HepG2 (cell line): Measurements from ENCODE around the gene RPS19BP1.

Source experiments
- MYC ChIP-seq: sonication (generic); formaldehyde crosslinking; IDR thresholded peaks from 2 replicates; pipeline ENCODE4 v1.9.0; 2021; ENCODE audit warnings: missing genetic modification reagents, borderline replicate concordance
- POLR2A ChIP-seq, 2 experiments: IDR thresholded peaks; 2 replicates each; pipeline ENCODE4 v1.6.1; 2011; ENCODE audit warnings: low read depth in 2 of 2, low read length in 2 of 2, mild to moderate bottlenecking in 1 of 2, moderate library complexity in 1 of 2; ENCODE audit not compliant: insufficient read depth in 1 of 2
- POLR2AphosphoS5 ChIP-seq: IDR thresholded peaks from 2 replicates; pipeline ENCODE4 v1.6.1; 2012; ENCODE audit warnings: low read depth, low read length
- STAT5B ChIP-seq: sonication (generic); formaldehyde crosslinking; IDR thresholded peaks from 2 replicates; pipeline ENCODE4 v1.4.0; 2020; ENCODE audit warnings: missing genetic modification reagents
- TARDBP ChIP-seq: sonication (generic); formaldehyde crosslinking; IDR thresholded peaks from 2 replicates; pipeline ENCODE4 v1.8.0; 2022; ENCODE audit warnings: mild to moderate bottlenecking, missing genetic modification reagents
- ZNF274 ChIP-seq: sonication (generic); formaldehyde crosslinking; IDR thresholded peaks from 2 replicates; pipeline ENCODE4 v1.5.1; 2020; ENCODE audit warnings: mild to moderate bottlenecking, missing genetic modification reagents
- ZNF501 ChIP-seq: sonication (generic); formaldehyde crosslinking; IDR thresholded peaks from 2 replicates; pipeline ENCODE4 v1.5.1; 2020; ENCODE audit warnings: mild to moderate bottlenecking, moderate library complexity, missing genetic modification reagents
- ZNF75D ChIP-seq: sonication (generic); formaldehyde crosslinking; IDR thresholded peaks from 2 replicates; pipeline ENCODE4 v1.8.1; 2023; ENCODE audit warnings: missing genetic modification reagents, mild to moderate bottlenecking, borderline replicate concordance
- TF ChIP-seq, protein P1 (sequence below): sonication (generic); formaldehyde crosslinking; IDR thresholded peaks from 2 replicates; pipeline ENCODE4 v1.5.0; 2020; ENCODE audit warnings: mild to moderate bottlenecking, missing genetic modification reagents, moderate library complexity
- TF ChIP-seq, protein P2 (sequence below): sonication (generic); formaldehyde crosslinking; conservative IDR thresholded peaks from 2 replicates; pipeline ENCODE4 v1.8.0; 2022; ENCODE audit warnings: mild to moderate bottlenecking, moderate library complexity, missing genetic modification reagents

DNA sequence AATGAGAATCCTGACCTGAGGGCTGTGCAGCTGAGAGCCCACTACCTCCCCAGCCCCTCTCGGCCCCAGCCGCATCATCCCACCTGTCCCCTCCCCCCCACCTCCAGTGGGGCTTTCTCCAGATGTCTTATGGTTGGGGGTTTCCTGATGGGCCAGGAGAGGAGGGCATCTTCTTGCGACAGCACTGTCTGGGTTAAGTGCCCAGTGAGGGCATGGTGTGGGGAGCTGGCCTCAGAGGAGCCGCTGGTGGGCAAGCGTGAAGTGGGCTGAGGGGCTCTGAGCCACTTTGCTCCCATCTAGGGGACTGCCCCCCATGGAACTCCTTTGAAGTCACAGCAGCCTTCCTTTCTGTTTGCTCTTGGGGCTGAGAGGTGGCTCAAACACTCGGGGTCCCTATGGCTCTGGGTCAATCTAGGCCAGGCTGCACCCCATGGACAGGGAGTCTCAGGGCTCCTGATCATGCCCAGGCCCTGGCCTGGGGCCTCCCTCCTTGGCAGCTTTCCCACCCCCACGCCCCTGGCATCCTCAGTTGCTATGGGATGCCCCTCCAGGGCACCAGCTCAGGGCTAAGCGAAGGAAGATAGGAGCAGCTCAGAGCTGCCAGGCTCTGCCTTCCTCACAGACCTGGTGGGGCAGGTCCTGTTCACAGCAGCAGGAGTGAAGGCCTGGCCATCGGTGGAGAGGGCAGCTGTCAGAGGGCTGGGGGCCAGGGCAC is 41.4 kb downstream of the RPS19BP1 start:
- no peak for TF ChIP-seq TARDBP
- TF ChIP-seq STAT5B (CRISPR knock-in tag), result no peak
- TF ChIP-seq POLR2AphosphoS5, result no peak
- TF ChIP-seq, protein P1, sequence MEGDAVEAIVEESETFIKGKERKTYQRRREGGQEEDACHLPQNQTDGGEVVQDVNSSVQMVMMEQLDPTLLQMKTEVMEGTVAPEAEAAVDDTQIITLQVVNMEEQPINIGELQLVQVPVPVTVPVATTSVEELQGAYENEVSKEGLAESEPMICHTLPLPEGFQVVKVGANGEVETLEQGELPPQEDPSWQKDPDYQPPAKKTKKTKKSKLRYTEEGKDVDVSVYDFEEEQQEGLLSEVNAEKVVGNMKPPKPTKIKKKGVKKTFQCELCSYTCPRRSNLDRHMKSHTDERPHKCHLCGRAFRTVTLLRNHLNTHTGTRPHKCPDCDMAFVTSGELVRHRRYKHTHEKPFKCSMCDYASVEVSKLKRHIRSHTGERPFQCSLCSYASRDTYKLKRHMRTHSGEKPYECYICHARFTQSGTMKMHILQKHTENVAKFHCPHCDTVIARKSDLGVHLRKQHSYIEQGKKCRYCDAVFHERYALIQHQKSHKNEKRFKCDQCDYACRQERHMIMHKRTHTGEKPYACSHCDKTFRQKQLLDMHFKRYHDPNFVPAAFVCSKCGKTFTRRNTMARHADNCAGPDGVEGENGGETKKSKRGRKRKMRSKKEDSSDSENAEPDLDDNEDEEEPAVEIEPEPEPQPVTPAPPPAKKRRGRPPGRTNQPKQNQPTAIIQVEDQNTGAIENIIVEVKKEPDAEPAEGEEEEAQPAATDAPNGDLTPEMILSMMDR (CRISPR knock-in tag), result no peak
- TF ChIP-seq ZNF501 (CRISPR knock-in tag), result no peak
- TF ChIP-seq MYC (CRISPR knock-in tag), result no peak
- no peak for TF ChIP-seq ZNF75D
- TF ChIP-seq POLR2A (IDR thresholded peaks at IDR 0.05; ENCODE audit: insufficient read depth in 1 of 2, low read depth in 2 of 2, low read length in 2 of 2), result no peak
- TF ChIP-seq, protein P2, sequence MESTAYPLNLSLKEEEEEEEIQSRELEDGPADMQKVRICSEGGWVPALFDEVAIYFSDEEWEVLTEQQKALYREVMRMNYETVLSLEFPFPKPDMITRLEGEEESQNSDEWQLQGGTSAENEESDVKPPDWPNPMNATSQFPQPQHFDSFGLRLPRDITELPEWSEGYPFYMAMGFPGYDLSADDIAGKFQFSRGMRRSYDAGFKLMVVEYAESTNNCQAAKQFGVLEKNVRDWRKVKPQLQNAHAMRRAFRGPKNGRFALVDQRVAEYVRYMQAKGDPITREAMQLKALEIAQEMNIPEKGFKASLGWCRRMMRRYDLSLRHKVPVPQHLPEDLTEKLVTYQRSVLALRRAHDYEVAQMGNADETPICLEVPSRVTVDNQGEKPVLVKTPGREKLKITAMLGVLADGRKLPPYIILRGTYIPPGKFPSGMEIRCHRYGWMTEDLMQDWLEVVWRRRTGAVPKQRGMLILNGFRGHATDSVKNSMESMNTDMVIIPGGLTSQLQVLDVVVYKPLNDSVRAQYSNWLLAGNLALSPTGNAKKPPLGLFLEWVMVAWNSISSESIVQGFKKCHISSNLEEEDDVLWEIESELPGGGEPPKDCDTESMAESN (CRISPR knock-in tag), result no peak
- no peak for TF ChIP-seq ZNF274 (CRISPR knock-in tag)
